ENCODE results near the gene EPHA7.

Gene EPHA7

DNA sequence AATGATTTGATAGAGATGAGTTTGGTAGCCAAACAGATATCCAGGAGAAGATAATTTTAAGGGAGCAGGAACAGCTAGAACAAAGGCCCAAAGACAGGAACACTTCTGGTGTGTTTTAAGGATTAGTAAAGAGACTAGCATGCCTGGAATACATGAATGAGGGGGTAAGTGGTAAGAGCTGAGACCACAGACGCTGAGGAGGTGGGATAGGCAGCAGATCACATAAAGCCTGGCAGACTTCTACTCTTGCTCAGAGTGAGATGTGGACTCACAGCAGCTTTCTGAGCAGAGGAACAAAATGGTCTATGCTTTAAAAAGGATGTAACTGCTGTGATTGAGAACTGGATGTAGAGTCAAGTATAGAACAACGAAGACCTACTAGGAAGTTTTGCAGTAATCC lies 100.1 kb downstream of the EPHA7 start:
- no peak for DNase-seq

- DNase-seq: no peak
Measured at GRCh38 chr6:93318121-93318520, 101.2 kb downstream of the EPHA7 start.

GRCh38 chr6:93317592-93317991 lies 101.8 kb downstream of the EPHA7 start:
- no peak for DNase-seq

DNA sequence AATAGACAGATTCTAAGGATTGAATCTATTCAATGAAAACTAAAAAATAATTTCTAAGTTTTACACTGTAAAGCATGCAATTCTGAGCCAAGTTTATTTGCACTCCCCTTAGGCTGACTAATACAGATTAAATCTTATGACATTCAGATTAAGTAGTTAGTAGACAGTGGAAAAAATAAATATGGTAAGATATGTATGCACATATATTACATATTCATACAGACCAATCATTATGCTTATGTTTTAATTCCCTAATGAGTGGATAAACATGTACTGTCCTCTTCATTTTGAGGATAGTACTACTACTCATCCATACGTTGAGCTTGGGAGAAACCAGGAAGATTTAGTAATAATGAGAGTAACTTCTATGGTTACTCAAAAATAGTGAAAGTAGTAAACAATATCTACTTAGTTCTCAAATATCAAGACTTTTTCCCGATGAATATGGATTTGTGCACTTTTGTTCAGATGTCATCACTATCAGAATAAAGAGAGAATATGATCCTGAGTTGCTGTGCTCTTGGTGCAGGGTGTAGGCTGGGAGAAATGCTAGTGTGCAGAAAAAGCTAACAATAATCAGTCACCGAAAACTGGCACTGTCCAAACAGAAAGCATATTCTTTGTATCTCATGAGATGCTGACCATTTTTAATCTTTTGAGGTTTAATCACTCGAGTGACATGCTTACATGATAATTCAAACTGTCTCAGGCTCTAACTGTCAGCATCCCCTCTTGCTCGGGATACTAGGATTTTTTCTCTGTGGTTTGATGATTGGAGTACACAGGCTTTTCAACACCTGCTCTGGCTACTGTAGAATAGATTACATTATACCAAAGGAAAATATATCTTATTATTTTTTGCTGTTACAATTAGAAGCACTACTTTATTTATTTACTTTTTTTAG lies 111.6 kb downstream of the EPHA7 start:
- DNase-seq: no peak

GRCh38 chr6:93305088-93305487 lies 114.3 kb downstream of the EPHA7 start:
- DNase-seq: no peak

DNA sequence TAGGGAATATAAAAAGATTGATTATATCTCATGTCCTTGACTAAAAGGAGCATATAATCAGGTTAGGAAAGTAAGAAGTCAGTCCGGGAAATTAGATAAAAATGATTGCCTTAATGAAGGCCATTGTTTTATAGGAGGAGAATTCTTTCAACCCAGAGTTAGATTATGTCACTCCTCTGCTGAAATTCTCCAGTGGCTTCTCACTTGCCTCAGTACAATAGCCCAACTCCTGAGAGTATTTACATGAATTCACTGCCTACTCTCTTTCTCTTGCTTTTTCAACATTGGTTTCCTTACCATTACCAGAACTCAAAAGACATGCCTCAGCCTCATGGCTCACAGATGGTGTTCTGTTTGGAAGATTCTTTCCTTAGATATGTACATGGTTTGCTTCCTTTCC lies 114.9 kb downstream of the EPHA7 start:
- no peak for DNase-seq

DNA sequence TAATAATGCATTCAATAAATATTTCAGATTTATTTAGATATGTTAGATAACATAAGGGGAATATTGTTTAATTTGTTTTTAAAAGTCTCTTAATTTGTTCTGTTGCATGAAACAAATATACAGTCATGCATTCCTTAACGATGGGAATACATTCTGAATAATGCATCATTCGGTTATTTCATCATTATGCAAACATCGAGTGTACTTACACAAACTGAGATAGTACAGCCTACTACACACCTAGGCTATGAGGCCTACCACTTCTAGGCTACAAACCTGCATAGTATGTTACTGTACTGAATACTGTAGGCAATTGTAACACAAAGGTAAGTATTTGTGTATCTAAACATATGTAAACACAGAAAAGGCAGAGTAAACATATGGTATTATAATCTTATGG lies 118.7 kb downstream of the EPHA7 start:
- no peak for DNase-seq

DNA sequence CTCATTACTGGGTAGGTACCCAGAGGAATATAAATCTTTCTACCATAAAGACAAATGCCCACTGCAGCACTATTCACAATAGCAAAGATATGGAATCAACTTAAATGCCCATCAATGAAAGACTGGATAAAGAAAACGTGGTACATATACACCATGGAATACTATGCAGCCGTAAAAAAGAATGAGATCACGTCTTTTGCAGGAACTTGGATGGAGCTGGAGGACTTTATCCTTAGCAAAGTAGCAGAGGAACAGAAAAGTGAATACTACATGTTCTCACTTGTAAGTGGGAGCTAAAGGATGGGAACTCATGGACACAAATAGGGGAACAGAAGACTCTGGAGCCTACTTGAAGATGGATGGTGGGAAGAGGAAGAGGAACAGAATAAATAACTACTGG lies 119.7 kb downstream of the EPHA7 start:
- no peak for DNase-seq

GRCh38 chr6:93295631-93296030 lies 123.7 kb downstream of the EPHA7 start:
- DNase-seq: no peak

DNA sequence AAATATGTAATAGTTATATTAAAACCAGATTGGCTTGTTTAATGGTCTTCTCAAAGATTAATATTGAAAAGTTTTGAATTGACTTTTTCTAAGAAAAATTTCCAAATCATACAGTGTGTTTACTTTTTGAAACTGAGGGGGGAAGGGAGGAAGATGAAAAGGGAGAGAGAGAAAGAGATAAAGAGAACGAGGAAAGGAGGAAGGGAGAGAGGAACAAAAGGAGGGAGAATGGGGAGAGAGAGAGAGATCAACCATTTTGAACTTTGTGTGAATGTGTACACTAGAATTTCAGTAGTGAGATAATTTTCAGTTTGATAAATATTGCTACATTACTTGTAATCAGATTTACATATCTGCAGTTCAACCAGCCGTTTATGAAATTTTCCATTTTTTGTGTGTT lies 124.5 kb downstream of the EPHA7 start:
- DNase-seq: no peak

DNA sequence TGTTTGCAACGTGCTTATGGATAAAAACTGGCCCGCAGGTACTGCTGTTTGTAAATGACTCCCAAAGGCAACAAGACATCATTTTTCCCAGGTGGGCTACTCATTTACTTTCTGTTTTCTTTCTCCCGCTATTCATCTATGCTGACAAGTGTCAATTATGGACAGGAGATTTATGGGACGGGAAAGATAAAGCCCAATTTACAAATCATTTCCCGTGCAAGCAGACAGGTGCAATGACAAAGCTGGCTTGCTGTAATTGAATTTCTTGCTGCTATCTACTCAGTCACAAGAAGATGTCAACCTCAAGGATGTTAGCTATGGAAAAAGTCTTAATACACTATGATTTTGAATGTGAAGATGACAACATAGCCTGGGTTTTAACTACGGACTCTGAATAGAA lies 125.5 kb downstream of the EPHA7 start:
- no peak for DNase-seq

DNA sequence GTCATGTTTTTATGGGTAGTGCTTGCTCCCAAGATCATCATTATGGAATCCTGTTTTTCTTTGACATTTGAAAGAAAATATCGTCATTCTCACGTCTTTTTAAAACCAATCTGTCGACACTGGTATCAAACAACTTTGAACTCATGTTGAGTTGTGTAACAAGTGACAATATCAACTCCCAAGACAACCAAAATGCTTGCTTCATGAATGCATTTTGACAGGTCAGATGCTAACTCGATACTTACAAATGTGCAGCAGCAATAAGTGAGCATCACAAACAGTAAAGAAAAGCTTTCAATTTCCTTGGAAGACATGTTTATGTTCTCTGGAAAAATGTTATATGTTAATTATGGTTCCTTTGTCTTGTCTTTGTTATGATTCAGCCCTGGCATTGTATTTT lies 125.9 kb downstream of the EPHA7 start:
- DNase-seq: no peak

DNA sequence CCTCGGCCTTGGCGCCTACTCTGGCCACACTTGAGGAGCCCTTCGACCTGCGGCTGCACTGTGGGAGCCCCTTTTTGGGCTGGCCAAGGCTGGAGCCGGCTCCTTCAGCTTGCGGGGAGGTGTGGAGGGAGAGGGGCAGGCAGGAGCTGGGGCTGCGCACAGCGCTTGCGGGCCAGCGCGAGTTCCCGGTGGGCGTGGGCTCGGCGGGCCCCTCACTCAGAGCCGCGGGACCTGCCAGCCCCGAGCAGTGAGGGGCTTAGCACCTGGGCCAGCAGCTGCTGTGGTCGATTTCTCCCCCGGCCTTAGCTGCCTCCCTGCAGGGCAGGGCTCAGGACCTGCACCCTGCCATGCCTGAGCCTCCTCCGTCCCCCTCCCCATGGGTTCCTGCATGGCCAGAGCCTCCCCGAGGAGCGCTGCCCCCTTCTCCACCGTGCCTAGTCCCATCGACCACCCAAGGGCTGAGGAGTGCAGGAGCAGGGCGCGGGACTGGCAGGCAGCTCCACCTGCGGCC lies 136.8 kb downstream of the EPHA7 start:
- no peak for DNase-seq

DNA sequence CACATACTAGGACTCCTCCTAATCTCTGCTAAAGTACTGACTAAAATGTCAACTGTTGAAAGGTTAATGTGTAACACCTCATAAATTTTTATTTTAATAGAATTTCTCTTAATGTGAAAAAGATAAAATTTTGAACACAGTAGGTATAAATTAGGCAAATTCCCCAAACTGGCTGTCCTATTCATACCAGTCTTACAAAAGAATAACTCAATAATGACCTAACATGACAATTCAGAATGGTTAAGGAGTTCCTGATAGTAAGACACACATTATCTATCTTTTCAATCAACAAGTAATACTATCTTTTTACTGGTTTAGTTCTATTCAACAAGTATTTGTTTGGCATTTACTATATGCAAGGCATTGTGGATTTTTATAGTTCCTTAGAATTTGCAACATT lies 141.1 kb downstream of the EPHA7 start:
- no peak for DNase-seq

- DNase-seq: no peak
Measured at GRCh38 chr6:93272896-93273295, 146.5 kb downstream of the EPHA7 start.

GRCh38 chr6:93272211-93272610 lies 147.1 kb downstream of the EPHA7 start:
- no peak for DNase-seq

DNA sequence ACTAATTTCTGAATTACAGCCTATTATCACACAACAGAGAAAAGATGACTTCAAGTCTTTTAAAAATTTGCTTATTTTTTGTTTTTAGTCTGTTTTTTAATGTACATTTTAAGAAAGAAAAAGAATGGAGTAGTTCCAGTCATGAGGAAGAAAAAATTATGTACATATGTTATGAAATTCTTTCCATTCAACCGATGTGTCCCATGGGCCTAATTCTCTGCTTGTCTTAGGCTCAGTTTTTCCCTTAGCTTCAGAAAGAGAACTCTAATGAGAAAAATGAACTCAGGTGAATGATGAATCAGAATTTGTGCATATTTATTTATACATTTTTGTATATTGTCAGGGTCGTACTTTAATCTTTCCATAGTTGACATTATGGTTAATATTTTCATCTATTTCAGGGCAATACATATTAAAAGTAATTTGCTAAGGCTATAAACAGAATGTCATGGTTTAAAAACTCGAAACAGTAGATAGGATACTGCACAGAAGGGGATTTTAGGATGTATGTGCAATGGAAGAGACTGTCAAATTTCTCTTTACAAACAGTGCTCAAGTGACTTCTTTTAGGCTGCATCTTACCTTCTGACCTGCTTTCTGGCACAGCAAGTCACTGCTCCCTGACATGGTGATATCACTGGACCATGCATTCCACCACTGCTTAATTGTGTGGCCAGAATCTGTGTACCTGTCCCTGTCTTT lies 153.1 kb downstream of the EPHA7 start:
- DNase-seq: no peak

DNA sequence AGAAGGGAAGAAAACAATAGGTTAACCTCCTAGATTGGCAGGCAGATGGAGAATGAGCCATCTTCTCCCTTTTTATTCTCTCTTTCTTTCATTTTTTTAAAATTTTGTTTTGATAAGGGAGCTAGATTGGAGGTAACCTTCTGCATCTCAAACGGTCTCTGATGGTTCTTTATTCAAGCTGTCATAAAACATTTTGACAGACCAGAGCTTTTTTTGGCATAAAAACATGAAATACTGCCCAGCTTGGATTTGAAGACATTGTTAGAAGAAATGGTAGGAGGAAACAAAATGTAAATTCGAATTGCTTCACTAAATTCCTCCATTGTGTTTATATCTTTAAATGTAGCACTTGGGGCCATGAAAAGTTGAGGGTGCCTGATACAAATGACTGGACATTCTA lies 158.5 kb downstream of the EPHA7 start:
- no peak for DNase-seq

GRCh38 chr6:93259332-93259731 lies 160.0 kb downstream of the EPHA7 start:
- DNase-seq: no peak

DNA sequence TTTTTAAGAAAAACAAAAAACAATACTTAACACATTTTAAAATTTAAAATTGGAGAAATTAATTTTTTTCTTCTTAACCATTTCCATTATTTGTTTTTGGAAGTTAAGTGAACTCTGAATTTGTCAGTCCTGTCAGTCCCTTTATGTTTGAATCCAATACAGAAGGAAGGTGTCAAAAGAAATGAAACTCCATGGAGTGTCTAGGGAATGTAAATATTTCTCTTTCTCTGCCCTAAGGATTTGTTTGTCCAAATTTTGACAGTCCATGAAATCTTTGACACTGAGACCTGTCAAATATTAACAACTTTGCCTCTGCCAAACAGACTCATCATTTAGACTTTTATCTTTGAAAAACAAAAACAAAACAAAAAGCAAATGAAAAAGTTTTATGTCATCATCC lies 166.4 kb downstream of the EPHA7 start:
- no peak for DNase-seq

GRCh38 chr6:93248631-93249030 lies 170.7 kb downstream of the EPHA7 start:
- DNase-seq: no peak

GRCh38 chr6:93243231-93243778 lies 176.1 kb downstream of the EPHA7 start:
- no peak for DNase-seq

DNA sequence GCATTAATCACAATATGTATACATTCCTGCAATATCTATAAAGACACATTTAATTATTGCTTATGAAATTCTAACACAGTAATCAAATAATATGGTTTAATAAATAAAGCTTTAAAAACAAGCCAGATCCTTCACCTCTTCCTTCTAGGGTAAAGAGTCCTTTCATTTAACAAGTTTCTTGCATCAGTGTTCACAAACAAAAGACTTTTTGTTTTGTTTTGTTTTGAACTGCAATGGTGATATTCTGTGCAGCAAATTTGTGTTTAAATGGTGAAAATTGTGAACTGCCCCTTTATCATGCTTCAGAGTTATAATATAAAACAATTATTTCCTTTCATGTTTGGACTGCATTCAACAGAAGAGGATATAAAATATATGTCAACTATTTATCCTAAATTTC lies 177.3 kb downstream of the EPHA7 start:
- DNase-seq: no peak

- no peak for DNase-seq
Measured at GRCh38 chr6:93238632-93239031, 180.7 kb downstream of the EPHA7 start.
